Caco-2 (cell line): ENCODE data around the gene TLE6. TPM values are rescaled to one million over a fixed set of nuclear protein-coding genes. Genes with fewer than 3 reads are reported as not detected.
"Not testable (repeated sequence)": the region's sequence is repeated elsewhere in the genome, so short reads cannot be mapped to it uniquely, and the experiment has no call there.

ENCODE experiments used
- BruUV-seq: library from RNA; stranded (reverse); fragments of 400-500 nt; replicated peaks from 2 replicates; lab custom pipeline; 2021; lab: Mats Ljungman, UMichigan
- CTCF ChIA-PET: fragments of 300-600 bp; sonication (Branson Sonifier 250); formaldehyde crosslinking; loops from one replicate; lab custom pipeline; 2022; ENCODE audit warnings: antibody characterized with exemption; lab: Charles Lee
- POLR2A ChIA-PET: fragments of 300-600 bp; sonication (Branson Sonifier 250); formaldehyde crosslinking; loops from one replicate; lab custom pipeline; 2022; ENCODE audit warnings: antibody characterized with exemption; lab: Charles Lee
- DNase-seq, 2 experiments: peaks; one replicate each; pipeline versions ENCODE4 v3.0.0 to v3.0.0-alpha.2; 2020 to 2022
- H3K27me3 ChIP-seq: replicated peaks from 2 replicates; pipeline ENCODE4 v1.6.0; 2011; ENCODE audit warnings: low read length; ENCODE audit not compliant: control insufficient read depth, insufficient read depth
- H3K36me3 ChIP-seq: 2 replicates; pipeline ENCODE4 v1.5.1; 2011; ENCODE audit warnings: low read length; ENCODE audit not compliant: control insufficient read depth, insufficient read depth
- H3K4me1 ChIP-seq: fragments of 250-450 bp; sonication (Bioruptor Pico); 2 replicates; pipeline ENCODE4 v1.5.1; 2020; ENCODE audit warnings: mild to moderate bottlenecking
- H3K4me3 ChIP-seq: 2 replicates; pipeline ENCODE4 v1.5.1; 2011; ENCODE audit warnings: low read depth, mild to moderate bottlenecking, control low read depth, low read length
- H3K9me3 ChIP-seq: fragments of 250-450 bp; sonication (Bioruptor Pico); 2 replicates; pipeline ENCODE4 v1.5.1; 2020; ENCODE audit warnings: mild to moderate bottlenecking, moderate library complexity
- H3K27ac Mint-ChIP-seq: one replicate; pipeline ENCODE4 v1.8.0; 2022; ENCODE audit warnings: mixed read lengths; ENCODE audit not compliant: unreplicated experiment
- H3K27me3 Mint-ChIP-seq: one replicate; pipeline ENCODE4 v1.8.0; 2022; ENCODE audit warnings: mixed read lengths; ENCODE audit not compliant: insufficient read depth, unreplicated experiment
- H3K36me3 Mint-ChIP-seq: one replicate; pipeline ENCODE4 v1.8.0; 2022; ENCODE audit warnings: mild to moderate bottlenecking, mixed read lengths; ENCODE audit not compliant: insufficient read depth, unreplicated experiment
- H3K4me1 Mint-ChIP-seq: one replicate; pipeline ENCODE4 v1.8.0; 2022; ENCODE audit warnings: low read depth, mixed read lengths; ENCODE audit not compliant: unreplicated experiment
- H3K4me3 Mint-ChIP-seq: one replicate; pipeline ENCODE4 v1.8.0; 2022; ENCODE audit warnings: mild to moderate bottlenecking, moderate library complexity, mixed read lengths; ENCODE audit not compliant: unreplicated experiment
- H3K9me3 Mint-ChIP-seq: one replicate; pipeline ENCODE4 v1.8.0; 2022; ENCODE audit warnings: mixed read lengths; ENCODE audit not compliant: unreplicated experiment
- CTCF ChIP-seq, 2 experiments: fragments of 200-600 bp in 1 of 2; IDR thresholded peaks; 1 replicate in 1 of 2; 2 replicates in 1 of 2; pipeline versions ENCODE4 v1.5.1 to v1.8.0; 2011 to 2022; ENCODE audit warnings: antibody characterized with exemption in 1 of 2, control low read depth in 1 of 2, inconsistent platforms in 1 of 2, low read depth in 1 of 2, low read length in 1 of 2, mild to moderate bottlenecking in 1 of 2, moderate library complexity in 1 of 2; ENCODE audit not compliant: insufficient read depth in 1 of 2, severe bottlenecking in 1 of 2, unreplicated experiment in 1 of 2
- intact Hi-C: fragments of 100-400 bp; cut with micrococcal nuclease; formaldehyde crosslinking; loops from one replicate; pipeline ENCODE4 v1.10.0; 2022; ENCODE audit not compliant: unreplicated experiment
- total RNA-seq: library from RNA; stranded (reverse); gene quantifications from 2 replicates; pipeline ENCODE4 v1.2.3, GENCODE V29; 2022

Gene TLE6
- total RNA-seq, 1 experiment from 2014 or later = 1.4 TPM

DNA sequence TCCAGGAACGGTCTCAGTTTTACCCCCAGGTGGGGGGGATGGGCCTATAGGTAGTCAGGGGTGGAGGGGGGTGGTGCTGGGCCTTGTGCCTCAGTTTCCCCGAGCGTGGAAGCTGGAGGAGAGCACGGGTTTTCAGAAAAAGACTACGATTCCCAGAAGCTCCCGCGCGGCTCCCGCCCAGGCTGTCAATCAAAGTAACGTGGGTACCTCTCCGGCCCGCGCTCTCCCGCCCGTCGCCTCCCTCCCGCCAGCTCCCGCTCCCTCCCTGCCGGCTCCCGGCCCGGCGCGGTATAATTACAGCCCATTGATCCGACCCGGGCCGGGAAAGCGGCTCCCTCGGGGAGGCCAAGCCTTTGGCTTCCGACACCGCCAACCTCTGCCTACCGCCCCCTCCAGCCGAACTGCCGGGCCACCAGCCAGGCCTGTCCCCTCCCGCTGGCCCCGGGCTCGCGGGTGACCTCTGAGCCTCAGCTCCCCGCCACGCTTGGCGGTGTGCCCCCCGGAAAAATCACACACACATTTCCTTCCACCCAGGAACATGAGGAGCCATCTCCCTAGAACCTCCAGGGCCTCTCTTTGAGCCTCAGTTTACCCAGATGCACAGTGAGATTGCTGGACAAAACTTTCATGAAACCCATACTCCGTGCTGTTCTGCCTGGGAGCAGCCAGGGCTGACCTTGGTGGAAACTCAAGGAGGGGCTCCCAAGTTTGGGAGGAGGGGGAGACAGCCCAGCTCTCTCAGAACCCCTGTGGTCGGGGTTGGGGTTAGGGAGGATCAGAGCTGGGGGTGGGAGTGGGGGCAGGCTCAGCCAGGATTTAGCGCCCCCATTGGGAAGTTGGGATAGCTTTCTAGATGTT, 59.0 kb downstream of the TLE6 start:
- peak in 1 of 2 experiments; percentile 16 for TF ChIP-seq CTCF (IDR thresholded peaks at IDR 0.05; ENCODE audit: insufficient read depth in 1 of 2, low read depth in 1 of 2, low read length in 1 of 2, severe bottlenecking in 1 of 2, unreplicated experiment in 1 of 2)
- POLR2A ChIA-PET = interaction anchor here (0.5 to 3.0 kb wide), 9 partner anchors 14 to 951 kb away, joined by 3 to 24 read pairs (median 5); partner anchors contain the start of genes THOP1 and TLE6
- H3K27me3 Mint-ChIP-seq = no peaks in the 10 kb centered on the region

GRCh38 chr19:3036977-3037544, 59.7 kb downstream of the TLE6 start:
- not testable (repeated sequence) for DNase-seq, H3K27me3 Mint-ChIP-seq, H3K9me3 Mint-ChIP-seq, H3K36me3 ChIP-seq, BruUV-seq, H3K27me3 ChIP-seq, H3K4me3 ChIP-seq, H3K9me3 ChIP-seq
- Mint-ChIP-seq H3K4me3 (peak overlapping the region; percentile 90), H3K36me3 (peaks cover 26% of the 10 kb centered on the region), H3K27ac (peak overlapping the region; percentile 94), H3K4me1 (peaks cover 16% of the 10 kb centered on the region)
- intact Hi-C loops = loop anchor here (5.0 kb wide), 1 partner anchor 85 kb away; no protein-coding TSS in a partner anchor
- CTCF ChIA-PET = interaction anchor here (1.0 to 2.2 kb wide), 2 partner anchors 17 to 86 kb away, joined by 7 to 16 read pairs; no protein-coding TSS in a partner anchor
- peaks cover 18% of the 10 kb centered on the region for H3K4me1 ChIP-seq
- POLR2A ChIA-PET = interaction anchor here (3.0 kb wide), 1 partner anchor 87 kb away, joined by 24 read pairs; no protein-coding TSS in a partner anchor

More for the DNA sequence above, 59.0 kb downstream of the TLE6 start:
- Mint-ChIP-seq H3K9me3 (no peaks in the 10 kb centered on the region), H3K4me1 (peaks cover 16% of the 10 kb centered on the region), H3K27ac (peak overlapping the region; percentile 94), H3K36me3 (peaks cover 26% of the 10 kb centered on the region), H3K4me3 (peak overlapping the region; percentile 90)
- CTCF ChIA-PET = interaction anchor here (0.8 to 2.2 kb wide), 8 partner anchors 18 to 388 kb away, joined by 3 to 16 read pairs (median 4); partner anchors contain the start of gene TLE6
- Histone ChIP-seq H3K36me3 (no peaks in the 10 kb centered on the region), H3K27me3 (no peaks in the 10 kb centered on the region), H3K4me1 (peaks cover 18% of the 10 kb centered on the region), H3K4me3 (peak overlapping the region; percentile 44), H3K9me3 (no peaks in the 10 kb centered on the region)
- intact Hi-C loops = loop anchor here (5.0 kb wide), 1 partner anchor 84 kb away; no protein-coding TSS in a partner anchor
- DNase-seq = peak; percentile 94 to 95
- TSS peak; percentile 54 for BruUV-seq

GRCh38 chr19:3038214-3038613, 60.9 kb downstream of the TLE6 start:
- Mint-ChIP-seq H3K27me3 (no peaks in the 10 kb centered on the region), H3K4me1 (peaks cover 16% of the 10 kb centered on the region), H3K9me3 (no peaks in the 10 kb centered on the region), H3K27ac (no peak overlapping the region), H3K4me3 (no peak overlapping the region), H3K36me3 (peaks cover 26% of the 10 kb centered on the region)
- Histone ChIP-seq H3K4me3 (no peak overlapping the region), H3K9me3 (no peaks in the 10 kb centered on the region), H3K27me3 (no peaks in the 10 kb centered on the region), H3K36me3 (no peaks in the 10 kb centered on the region), H3K4me1 (peaks cover 18% of the 10 kb centered on the region)
- DNase-seq = no peak
- POLR2A ChIA-PET = interaction anchor here (0.6 kb wide), 1 partner anchor 1427 kb away, joined by 5 read pairs; no protein-coding TSS in a partner anchor
- no TSS peak for BruUV-seq
- CTCF ChIA-PET = interaction anchor here (1.0 kb wide), 1 partner anchor 88 kb away, joined by 3 read pairs; no protein-coding TSS in a partner anchor
- intact Hi-C loops = loop anchor here (5.0 kb wide), 1 partner anchor 86 kb away; no protein-coding TSS in a partner anchor
- no peak for TF ChIP-seq CTCF (IDR thresholded peaks at IDR 0.05; ENCODE audit: insufficient read depth in 1 of 2, low read depth in 1 of 2, low read length in 1 of 2, severe bottlenecking in 1 of 2, unreplicated experiment in 1 of 2)
